IPS-NIHi11 (cell line): ENCODE data around the gene POLK.
"Not testable (repeated sequence)": the region's sequence is repeated elsewhere in the genome, so short reads cannot be mapped to it uniquely, and the experiment has no call there.

Experiments used
- DNase-seq: peaks from one replicate; pipeline ENCODE4 v3.0.0; 2012; ENCODE audit warnings: mixed read lengths, low spot score

The POLK gene

GRCh38 chr5:75610859-75611310, 99.2 kb downstream of the POLK start:
- DNase-seq: not testable (repeated sequence)

GRCh38 chr5:75611311-75612225, 99.9 kb downstream of the POLK start, which contains the start of gene ANKDD1B:
Gene ANKDD1B (plus strand): TSS chr5:75611453. CDS start chr5:75611635, 182 bp downstream.
- DNase-seq: peak; percentile 54

- no peak for DNase-seq
Observed at GRCh38 chr5:75612226-75612569, 100.5 kb downstream of the POLK start.

- no peak for DNase-seq
Observed at GRCh38 chr5:75612901-75613300, 101.2 kb downstream of the POLK start.

GRCh38 chr5:75614176-75614575, 102.5 kb downstream of the POLK start:
- no peak for DNase-seq

- DNase-seq: no peak
Observed at GRCh38 chr5:75616371-75616881, 104.7 kb downstream of the POLK start.

GRCh38 chr5:75616971-75617621, 105.4 kb downstream of the POLK start:
- DNase-seq: no peak

GRCh38 chr5:75617736-75618352, 106.2 kb downstream of the POLK start:
- DNase-seq: no peak

- DNase-seq: no peak
Observed at GRCh38 chr5:75620184-75620959, 108.7 kb downstream of the POLK start.

GRCh38 chr5:75622564-75622963, 110.9 kb downstream of the POLK start:
- no peak for DNase-seq

GRCh38 chr5:75623846-75624245, 112.2 kb downstream of the POLK start:
- DNase-seq: no peak

GRCh38 chr5:75626959-75627358, 115.3 kb downstream of the POLK start:
- no peak for DNase-seq

GRCh38 chr5:75627801-75628200, 116.1 kb downstream of the POLK start:
- no peak for DNase-seq

- DNase-seq: no peak
Observed at GRCh38 chr5:75630875-75631274, 119.2 kb downstream of the POLK start.

GRCh38 chr5:75632321-75632720, 120.6 kb downstream of the POLK start:
- DNase-seq: no peak

- DNase-seq: no peak
Observed at GRCh38 chr5:75637949-75638348, 126.3 kb downstream of the POLK start.

- DNase-seq: no peak
Observed at GRCh38 chr5:75639535-75640311, 128.0 kb downstream of the POLK start.

- no peak for DNase-seq
Observed at GRCh38 chr5:75640395-75640794, 128.7 kb downstream of the POLK start.

- no peak for DNase-seq
Observed at GRCh38 chr5:75640826-75641225, 129.1 kb downstream of the POLK start.

- DNase-seq: no peak
Observed at GRCh38 chr5:75648712-75649111, 137.0 kb downstream of the POLK start.
